K562 (cell line): Measurements from ENCODE around the gene TRABD2B. TPM values are rescaled to one million over a fixed set of nuclear protein-coding genes. Genes with fewer than 3 reads are reported as not detected.

Source experiments
- ATAC-seq: fragments of 200-7000 bp; cut with Tn5 transposase; 3 replicates; pipeline ENCODE4 v1.9.1; 2020; ENCODE audit warnings: moderate library complexity
- BruUV-seq: library from RNA; stranded (reverse); fragments of 400-500 nt; replicated peaks from 2 replicates; lab custom pipeline; 2021; lab: Mats Ljungman, UMichigan
- CTCF ChIA-PET: fragments of 300-600 bp; formaldehyde crosslinking; extraction: SDS; loops from one replicate; lab custom pipeline; 2021; ENCODE audit warnings: low intra/inter-chr PET ratio; lab: Yijun Ruan, JAX
- POLR2A ChIA-PET: fragments of 300-600, 350-650 bp; sonication (Branson Sonifier 250); formaldehyde crosslinking; extraction: SDS; loops from one replicate; lab custom pipeline; 2021; ENCODE audit warnings: antibody characterized with exemption, inconsistent platforms; lab: Yijun Ruan, JAX
- DNase-seq, 4 experiments: peaks; one replicate each; pipeline versions ENCODE4 v3.0.0 to v3.0.0-alpha.2; 2011 to 2018; ENCODE audit warnings: low spot score in 3 of 4, mixed read lengths in 3 of 4; ENCODE audit errors: extremely low read depth in 1 of 4
- FAIRE-seq: peaks from 2 replicates; lab custom pipeline; 2011; peaks lifted over from hg19 to GRCh38; lab: Jason Lieb, UNC
- H2AFZ ChIP-seq: 2 replicates; pipeline ENCODE4 v1.6.0; 2011; ENCODE audit warnings: low read depth, low read length, control low read depth, inconsistent platforms
- H3K27ac ChIP-seq: fragments of 200-600 bp; 3 replicates; pipeline ENCODE4 v1.8.0; 2011; ENCODE audit warnings: low read depth, mild to moderate bottlenecking, control low read depth, inconsistent platforms, low read length, moderate library complexity, mixed read lengths; ENCODE audit errors: extremely low read depth
- H3K27me3 ChIP-seq, 2 experiments: fragments of 300-600 bp in 1 of 2; 2 replicates in 1 of 2; 3 replicates in 1 of 2; pipeline versions ENCODE4 v1.6.0 to v1.8.0; 2011; ENCODE audit warnings: inconsistent platforms in 2 of 2, low read length in 2 of 2, mild to moderate bottlenecking in 1 of 2, mixed read lengths in 1 of 2, moderate library complexity in 1 of 2; ENCODE audit not compliant: control insufficient read depth in 2 of 2, insufficient read depth in 2 of 2
- H3K36me3 ChIP-seq: fragments of 300-600 bp; 3 replicates; pipeline ENCODE4 v1.8.0; 2011; ENCODE audit warnings: mild to moderate bottlenecking, low read length, inconsistent platforms; ENCODE audit not compliant: control insufficient read depth, insufficient read depth
- H3K4me1 ChIP-seq, 2 experiments: fragments of 200-600 bp in 1 of 2; replicated peaks in 1 of 2; 2 replicates in 1 of 2; 3 replicates in 1 of 2; pipeline versions ENCODE4 v1.5.1 to v1.8.0; 2011; ENCODE audit warnings: inconsistent platforms in 2 of 2, low read length in 2 of 2, mild to moderate bottlenecking in 1 of 2, mixed read lengths in 1 of 2, moderate library complexity in 1 of 2; ENCODE audit not compliant: control insufficient read depth in 2 of 2, insufficient read depth in 2 of 2
- H3K4me2 ChIP-seq: 2 replicates; pipeline ENCODE4 v1.6.1; 2011; ENCODE audit warnings: low read length, control low read depth, inconsistent platforms, mixed read lengths; ENCODE audit not compliant: insufficient read depth
- H3K4me3 ChIP-seq: fragments of 200-600 bp; sonication (generic), shearing (Covaris generic); 2 replicates; pipeline ENCODE4 v1.5.1; 2016; ENCODE audit warnings: control low read depth, inconsistent platforms
- H3K79me2 ChIP-seq: fragments of 200-600 bp; 3 replicates; pipeline ENCODE4 v1.8.0; 2011; ENCODE audit warnings: low read length, inconsistent platforms; ENCODE audit not compliant: control insufficient read depth, insufficient read depth
- H3K9ac ChIP-seq, 2 experiments: 2 replicates each; pipeline versions ENCODE4 v1.6.0 to v1.6.1; 2011; ENCODE audit warnings: low read depth in 2 of 2, low read length in 2 of 2, control low read depth in 1 of 2, inconsistent platforms in 1 of 2, mild to moderate bottlenecking in 1 of 2, mixed read lengths in 1 of 2; ENCODE audit not compliant: insufficient read depth in 1 of 2
- H3K9me1 ChIP-seq: one replicate; pipeline ENCODE4 v1.6.0; 2011; ENCODE audit warnings: inconsistent platforms, mild to moderate bottlenecking, low read length, moderate library complexity; ENCODE audit not compliant: control insufficient read depth, insufficient read depth
- H3K9me3 ChIP-seq: replicated peaks from 2 replicates; pipeline ENCODE4 v1.5.1; 2011; ENCODE audit warnings: low read depth, low read length, inconsistent platforms; ENCODE audit not compliant: control insufficient read depth, insufficient read depth
- H4K20me1 ChIP-seq: replicated peaks from 2 replicates; pipeline ENCODE4 v1.6.1; 2011; ENCODE audit warnings: low read length, inconsistent platforms, mixed read lengths; ENCODE audit not compliant: control insufficient read depth, insufficient read depth
- ATF1 ChIP-seq, 2 experiments: fragments of 450-650 bp in 1 of 2; IDR thresholded peaks; 2 replicates each; pipeline ENCODE4 v1.6.1; 2016; ENCODE audit warnings: missing compliant biosample characterization in 1 of 2, missing genetic modification characterization in 1 of 2
- ATF6 ChIP-seq: sonication (generic); formaldehyde crosslinking; IDR thresholded peaks from 2 replicates; pipeline ENCODE4 v1.4.0; 2020; ENCODE audit warnings: mild to moderate bottlenecking, missing genetic modification reagents
- EGR1 ChIP-seq: fragments of 450-650 bp; conservative IDR thresholded peaks from 2 replicates; pipeline ENCODE4 v1.6.1; 2017; ENCODE audit warnings: mild to moderate bottlenecking
- JUND ChIP-seq, 2 experiments: IDR thresholded peaks; 2 replicates in 1 of 2; 3 replicates in 1 of 2; pipeline ENCODE4 v1.6.1; 2011; ENCODE audit warnings: borderline replicate concordance in 2 of 2, low read depth in 2 of 2, low read length in 2 of 2, improper control_type of control experiment in 1 of 2, missing biosample characterization in 1 of 2, missing genetic modification characterization in 1 of 2, missing genetic modification reagents in 1 of 2
- TEAD1 ChIP-seq, 2 experiments: fragments of 450-650 bp in 1 of 2; sonication (generic) in 1 of 2; formaldehyde crosslinking; IDR thresholded peaks; 2 replicates each; pipeline versions ENCODE4 v1.4.0 to v1.8.0; 2020 to 2022; ENCODE audit warnings: mild to moderate bottlenecking in 2 of 2, missing genetic modification reagents in 1 of 2
- XRCC4 ChIP-seq: IDR thresholded peaks from one replicate; pipeline ENCODE4 v1.6.1; 2011; ENCODE audit not compliant: insufficient read depth, insufficient read length; ENCODE audit errors: extremely low read depth
- WGBS: fragments of 100-300 bp; shearing (Covaris generic); methylation state at CpG from one replicate; pipeline ENCODE4 v1.1.6; 2016; ENCODE audit warnings: low coverage, mixed read lengths; ENCODE audit not compliant: insufficient coverage; ENCODE audit errors: missing lambda C conversion rate; 5-methylcytosine and 5-hydroxymethylcytosine counted together
- in situ Hi-C: fragments of 300-500 bp; cut with MboI; formaldehyde crosslinking; loops from 4 replicates; pipeline ENCODE4 v1.15.0; 2018; ENCODE audit warnings: inconsistent platforms, mixed read lengths
- intact Hi-C: fragments of 100-400 bp; cut with micrococcal nuclease; formaldehyde crosslinking; loops from 2 replicates; pipeline ENCODE4 v1.14.2; 2022
- polyA plus RNA-seq, 8 experiments: library from polyadenylated mRNA; depleted of rRNA in 4 of 8; stranded (reverse) in 5 of 8; unstranded in 3 of 8; fragments of >200 nt; fragmentation: Nextera tagmentation in 2 of 8; fragmentation: Illumina TruSeq in 1 of 8; extraction: Ambion mirVana in 2 of 8; extraction: Trizol in 1 of 8; gene quantifications; 2 replicates each; pipeline versions ENCODE4 v1.2.1 to v1.2.3, GENCODE V29; 2011 to 2014; ENCODE audit warnings: inconsistent platforms in 1 of 8, missing spikeins in 1 of 8
- total RNA-seq, 7 experiments: library from RNA; depleted of rRNA in 6 of 7; stranded (reverse); fragments of >200 nt in 6 of 7; fragmentation: Illumina TruSeq in 2 of 7; extraction: Trizol in 2 of 7; gene quantifications; 2 replicates each; pipeline versions ENCODE4 v1.2.1 to v1.2.3, GENCODE V29; 2011 to 2021; ENCODE audit warnings: low replicate concordance in 1 of 7

Gene TRABD2B
- total and polyA plus RNA-seq, 9 of the 15 experiments (the other 6 are each of a cell fraction or from before 2014, with no cell fraction given), result not detected

GRCh38 chr1:47778280-47778679 lies 218.9 kb downstream of the TRABD2B start:
- TF ChIP-seq XRCC4 (no peak), ATF6 (CRISPR knock-in tag) (no peak), JUND (IDR thresholded peaks at IDR 0.05; ENCODE audit: borderline replicate concordance, low read depth, low read length) (no peak), JUND (tag; IDR thresholded peaks at IDR 0.05; ENCODE audit: borderline replicate concordance, low read depth, low read length) (no peak), ATF1 (CRISPR knock-in tag; IDR thresholded peaks at IDR 0.05) (no peak), ATF1 (tag; IDR thresholded peaks at IDR 0.05) (no peak), EGR1 (no peak), TEAD1 (CRISPR knock-in tag; IDR thresholded peaks at IDR 0.05) (no peak)
- ChIA-PET CTCF (no interaction called here), POLR2A (interaction anchor here (0.6 to 0.7 kb wide), 3 partner anchors 35 to 137 kb away, joined by 3 read pairs; no protein-coding TSS in a partner anchor)
- Histone ChIP-seq H3K9me1 (peaks cover 2% of the 10 kb centered on the region), H3K27ac (no peak overlapping the region), H3K4me2 (no peak overlapping the region), H3K9ac (0 out of 4 replicates have a peak overlapping the region, but pooled peaks of 1 of the 2 experiments have one; percentile 40), H2AFZ (no peak overlapping the region), H3K4me3 (no peak overlapping the region), H3K79me2 (no peaks in the 10 kb centered on the region), H3K27me3 (peaks cover 16 to 70% of the 10 kb centered on the region in 2 experiments), H3K36me3 (no peaks in the 10 kb centered on the region), H3K9me3 (no peaks in the 10 kb centered on the region), H3K4me1 (no peaks in the 10 kb centered on the region), H4K20me1 (peaks cover 15% of the 10 kb centered on the region; the same call in 1 of the 2 replicates)
- FAIRE-seq, result no peak
- BruUV-seq, result no TSS peak
- intact Hi-C loops, result no loop called here
- 2% methylated on average over 6 of the region's 6 CpGs for WGBS
- in situ Hi-C loops, result no loop called here
- ATAC-seq, result no peak
- no peak for DNase-seq
